PC-9 (cell line): ENCODE results near the gene CCDC12. TPM values are rescaled to one million over a fixed set of nuclear protein-coding genes. Genes with fewer than 3 reads are reported as not detected.

Experiments
- BruUV-seq: library from RNA; stranded (reverse); fragments of 400-500 nt; replicated peaks from 2 replicates; lab custom pipeline; 2021; lab: Mats Ljungman, UMichigan
- CTCF ChIA-PET: fragments of 300-600 bp; sonication (Branson Sonifier 250); formaldehyde crosslinking; loops from one replicate; lab custom pipeline; 2022; ENCODE audit warnings: antibody characterized with exemption; lab: Charles Lee
- POLR2A ChIA-PET: fragments of 300-600 bp; sonication (Branson Sonifier 250); formaldehyde crosslinking; loops from one replicate; lab custom pipeline; 2022; ENCODE audit warnings: antibody characterized with exemption; ENCODE audit not compliant: unreplicated experiment; lab: Charles Lee
- DNase-seq, 2 experiments: peaks; one replicate each; pipeline versions ENCODE4 v3.0.0 to v3.0.0-alpha.2; 2015 to 2022; ENCODE audit warnings: mixed read lengths in 1 of 2
- H2AFZ ChIP-seq: fragments of 200-600 bp; sonication (generic); 2 replicates; pipeline ENCODE4 v1.8.1; 2017; ENCODE audit warnings: antibody characterized with exemption
- H3F3A ChIP-seq: fragments of 200-600 bp; sonication (generic); 2 replicates; pipeline ENCODE4 v1.8.1; 2017; ENCODE audit warnings: antibody characterized with exemption, mild to moderate bottlenecking, low read depth; ENCODE audit not compliant: insufficient read depth
- H3K27ac ChIP-seq: fragments of 200-600 bp; sonication (generic); 2 replicates; pipeline ENCODE4 v1.6.1; 2016; ENCODE audit warnings: mixed run types
- H3K27me3 ChIP-seq: fragments of 200-600 bp; sonication (generic); 2 replicates; pipeline ENCODE4 v1.6.1; 2016; ENCODE audit warnings: low read depth, mixed run types; ENCODE audit not compliant: insufficient read depth
- H3K36me3 ChIP-seq: fragments of 200-600 bp; sonication (generic); 2 replicates; pipeline ENCODE4 v1.6.1; 2016; ENCODE audit warnings: low read depth, mixed run types
- H3K4me1 ChIP-seq: fragments of 200-600 bp; sonication (generic); replicated peaks from 2 replicates; pipeline ENCODE4 v1.6.1; 2016; ENCODE audit warnings: mixed run types; ENCODE audit not compliant: insufficient read depth
- H3K4me2 ChIP-seq: fragments of 200-600 bp; sonication (generic); 2 replicates; pipeline ENCODE4 v1.6.1; 2017; ENCODE audit warnings: mixed run types
- H3K4me3 ChIP-seq: fragments of 200-600 bp; sonication (generic); 2 replicates; pipeline ENCODE4 v1.6.1; 2016; ENCODE audit warnings: mixed run types
- H3K79me2 ChIP-seq: fragments of 200-600 bp; sonication (generic); 2 replicates; pipeline ENCODE4 v1.6.1; 2017; ENCODE audit warnings: low read depth, mixed run types
- H3K9me2 ChIP-seq: fragments of 200-600 bp; sonication (generic); 2 replicates; pipeline ENCODE4 v1.8.1; 2017; ENCODE audit warnings: mild to moderate bottlenecking; ENCODE audit not compliant: insufficient read depth
- H3K9me3 ChIP-seq: fragments of 200-600 bp; sonication (generic); 2 replicates; pipeline ENCODE4 v1.8.1; 2016; ENCODE audit warnings: low read depth; ENCODE audit not compliant: insufficient read depth
- H4K20me1 ChIP-seq: fragments of 200-600 bp; sonication (generic); 2 replicates; pipeline ENCODE4 v1.8.1; 2017; ENCODE audit not compliant: insufficient read depth
- EZH2 ChIP-seq: fragments of 200-600 bp; sonication (generic); IDR thresholded peaks from 2 replicates; pipeline ENCODE4 v1.8.0; 2017; ENCODE audit warnings: antibody characterized with exemption, low read depth
- intact Hi-C: fragments of 100-400 bp; cut with micrococcal nuclease; formaldehyde crosslinking; loops from one replicate; pipeline ENCODE4 v1.10.0; 2022; ENCODE audit not compliant: unreplicated experiment
- total RNA-seq: library from RNA; stranded (reverse); gene quantifications from 2 replicates; pipeline ENCODE4 v1.2.3, GENCODE V29; 2021
- TF ChIP-seq, protein P1 (sequence below): fragments of 200-600 bp; sonication (generic); conservative IDR thresholded peaks from 2 replicates; pipeline ENCODE4 v1.6.1; 2017; ENCODE audit warnings: mixed run types, antibody characterized with exemption, mild to moderate bottlenecking, moderate library complexity

CCDC12 gene
- total RNA-seq, 1 experiment from 2014 or later: 39.3 TPM

- Histone ChIP-seq H3K36me3 (no peaks in the 10 kb centered on the region), H3F3A (peaks cover 40% of the 10 kb centered on the region), H3K4me1 (peaks cover 63% of the 10 kb centered on the region), H3K79me2 (peaks cover 45% of the 10 kb centered on the region), H3K27ac (peak overlapping the region; percentile 53), H3K27me3 (no peaks in the 10 kb centered on the region), H3K9me3 (no peaks in the 10 kb centered on the region), H2AFZ (no peak overlapping the region), H3K4me2 (peak overlapping the region; percentile 54), H3K9me2 (no peaks in the 10 kb centered on the region), H3K4me3 (no peak overlapping the region), H4K20me1 (peaks cover 6% of the 10 kb centered on the region)
- ChIA-PET CTCF (interaction anchor here (0.6 to 2.0 kb wide), 4 partner anchors 12 to 47 kb away, joined by 3 to 12 read pairs (median 8); no protein-coding TSS in a partner anchor), POLR2A (interaction anchor here (0.5 to 1.3 kb wide), 6 partner anchors 12 to 599 kb away, joined by 3 to 15 read pairs (median 3); no protein-coding TSS in a partner anchor)
- no TSS peak for BruUV-seq
- DNase-seq: peak; percentile 86 to 90
- intact Hi-C loops: loop anchor here (1.0 kb wide), 3 partner anchors 8 to 44 kb away; partner anchors contain the start of gene NBEAL2
- TF ChIP-seq, protein P1, sequence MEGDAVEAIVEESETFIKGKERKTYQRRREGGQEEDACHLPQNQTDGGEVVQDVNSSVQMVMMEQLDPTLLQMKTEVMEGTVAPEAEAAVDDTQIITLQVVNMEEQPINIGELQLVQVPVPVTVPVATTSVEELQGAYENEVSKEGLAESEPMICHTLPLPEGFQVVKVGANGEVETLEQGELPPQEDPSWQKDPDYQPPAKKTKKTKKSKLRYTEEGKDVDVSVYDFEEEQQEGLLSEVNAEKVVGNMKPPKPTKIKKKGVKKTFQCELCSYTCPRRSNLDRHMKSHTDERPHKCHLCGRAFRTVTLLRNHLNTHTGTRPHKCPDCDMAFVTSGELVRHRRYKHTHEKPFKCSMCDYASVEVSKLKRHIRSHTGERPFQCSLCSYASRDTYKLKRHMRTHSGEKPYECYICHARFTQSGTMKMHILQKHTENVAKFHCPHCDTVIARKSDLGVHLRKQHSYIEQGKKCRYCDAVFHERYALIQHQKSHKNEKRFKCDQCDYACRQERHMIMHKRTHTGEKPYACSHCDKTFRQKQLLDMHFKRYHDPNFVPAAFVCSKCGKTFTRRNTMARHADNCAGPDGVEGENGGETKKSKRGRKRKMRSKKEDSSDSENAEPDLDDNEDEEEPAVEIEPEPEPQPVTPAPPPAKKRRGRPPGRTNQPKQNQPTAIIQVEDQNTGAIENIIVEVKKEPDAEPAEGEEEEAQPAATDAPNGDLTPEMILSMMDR: peak; percentile 65
- no peak for TF ChIP-seq EZH2
Observed at GRCh38 chr3:46935168-46935858, 41.2 kb downstream of the CCDC12 start.

- CTCF ChIA-PET: interaction anchor here (0.7 to 2.0 kb wide), 3 partner anchors 13 to 47 kb away, joined by 3 to 12 read pairs (median 11); no protein-coding TSS in a partner anchor
- Histone ChIP-seq H3K79me2 (peaks cover 43% of the 10 kb centered on the region), H4K20me1 (peaks cover 6% of the 10 kb centered on the region), H3K4me1 (peaks cover 69% of the 10 kb centered on the region), H3K9me2 (no peaks in the 10 kb centered on the region), H3K9me3 (no peaks in the 10 kb centered on the region), H3K27me3 (no peaks in the 10 kb centered on the region), H3K4me3 (no peak overlapping the region), H3K4me2 (peak overlapping the region; percentile 54), H2AFZ (no peak overlapping the region), H3K36me3 (no peaks in the 10 kb centered on the region), H3K27ac (peak overlapping the region; percentile 53), H3F3A (peaks cover 45% of the 10 kb centered on the region)
- BruUV-seq: no TSS peak
- no peak for DNase-seq
- POLR2A ChIA-PET: no interaction called here
- TF ChIP-seq EZH2: no peak
- TF ChIP-seq, protein P1: no peak
- intact Hi-C loops: loop anchor here (1.0 kb wide), 3 partner anchors 9 to 45 kb away; partner anchors contain the start of gene NBEAL2
Observed at GRCh38 chr3:46934498-46935167, 41.9 kb downstream of the CCDC12 start.

DNA sequence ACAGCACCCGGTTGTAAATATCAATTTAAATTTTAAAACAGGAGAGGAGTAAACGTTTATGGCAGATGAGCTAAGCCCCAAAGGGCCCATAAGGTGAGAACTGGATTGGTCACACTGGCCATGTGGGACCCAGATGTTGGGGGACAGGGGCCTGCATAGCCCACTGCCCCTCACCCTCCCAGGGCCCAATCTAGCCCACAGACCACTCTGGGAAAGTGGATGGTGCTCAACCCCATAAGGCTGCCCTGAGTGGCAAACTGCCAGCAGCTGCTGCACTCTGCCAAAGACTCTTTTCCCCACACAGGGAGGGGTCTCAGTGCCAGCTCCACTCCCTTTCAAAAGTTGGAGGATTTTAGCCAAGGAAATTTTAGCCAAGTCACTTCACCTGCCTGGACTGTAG is 42.5 kb downstream of the CCDC12 start:
- Histone ChIP-seq H3K4me3 (no peak overlapping the region), H3F3A (peaks cover 49% of the 10 kb centered on the region), H3K79me2 (peaks cover 44% of the 10 kb centered on the region), H2AFZ (no peak overlapping the region), H3K36me3 (no peaks in the 10 kb centered on the region), H3K4me1 (peaks cover 75% of the 10 kb centered on the region), H3K27ac (peak overlapping the region; percentile 12; the same call in 1 of the 2 replicates), H3K4me2 (peak overlapping the region; percentile 54), H3K27me3 (no peaks in the 10 kb centered on the region), H3K9me2 (no peaks in the 10 kb centered on the region), H3K9me3 (no peaks in the 10 kb centered on the region), H4K20me1 (peaks cover 6% of the 10 kb centered on the region)
- intact Hi-C loops: no loop called here
- ChIA-PET POLR2A (no interaction called here), CTCF (no interaction called here)
- BruUV-seq: no TSS peak
- TF ChIP-seq, protein P1: no peak
- TF ChIP-seq EZH2: no peak
- DNase-seq: no peak
